ENCODE results near the gene UNKL. TPM values are rescaled to one million over a fixed set of nuclear protein-coding genes. Genes with fewer than 3 reads are reported as not detected.

Gene UNKL
- total RNA-seq, 4 donors from 2014 or later: 31.8 to 38.8 (median 35.8) TPM

GRCh38 chr16:1393613-1394176, 20.8 kb downstream of the UNKL start:
- ATAC-seq: no peak
- Histone ChIP-seq H3K27me3 (no peaks in the 10 kb centered on the region), H3K9me3 (no peaks in the 10 kb centered on the region), H3K4me1 (no peaks in the 10 kb centered on the region), H3K27ac (no peak overlapping the region), H3K4me3 (no peak overlapping the region), H3K36me3 (peaks cover 0 to 42% of the 10 kb centered on the region in 2 donors)
- no peak for TF ChIP-seq POLR2A (IDR thresholded peaks at IDR 0.05)
- no peak for TF ChIP-seq CTCF (IDR thresholded peaks at IDR 0.05 in 4 of 5, conservative IDR thresholded peaks at IDR 0.05 in 1 of 5)
- intact Hi-C loops (cut with DNase I; ENCODE audit: low total_unique reads) (no loop called here), in situ Hi-C loops (cut with MboI; ENCODE audit: low sequenced_read_pairs in 4 of 4) (no loop called here)
- no peak for DNase-seq

GRCh38 chr16:1392826-1393225, 21.7 kb downstream of the UNKL start:
- in situ Hi-C loops (cut with MboI; ENCODE audit: low sequenced_read_pairs in 4 of 4) (no loop called here), intact Hi-C loops (cut with DNase I; ENCODE audit: low total_unique reads) (no loop called here)
- DNase-seq (no peak), ATAC-seq (no peak)
- TF ChIP-seq CTCF (IDR thresholded peaks at IDR 0.05 in 4 of 5, conservative IDR thresholded peaks at IDR 0.05 in 1 of 5) (no peak), POLR2A (IDR thresholded peaks at IDR 0.05) (no peak)
- Histone ChIP-seq H3K27me3 (no peaks in the 10 kb centered on the region), H3K4me1 (no peaks in the 10 kb centered on the region), H3K9me3 (no peaks in the 10 kb centered on the region), H3K4me3 (no peak overlapping the region), H3K27ac (no peak overlapping the region), H3K36me3 (peaks cover 0 to 46% of the 10 kb centered on the region in 2 donors)

GRCh38 chr16:1390239-1390779, 24.2 kb downstream of the UNKL start:
- DNase-seq (no peak), ATAC-seq (no peak)
- no peaks in the 10 kb centered on the region for H3K4me1 ChIP-seq
- peaks cover 0 to 45% of the 10 kb centered on the region in 2 donors for H3K36me3 ChIP-seq
- H3K27me3 ChIP-seq: no peaks in the 10 kb centered on the region
- no peak for TF ChIP-seq CTCF (IDR thresholded peaks at IDR 0.05 in 4 of 5, conservative IDR thresholded peaks at IDR 0.05 in 1 of 5)
- TF ChIP-seq POLR2A (IDR thresholded peaks at IDR 0.05): no peak
- in situ Hi-C loops (cut with MboI; ENCODE audit: low sequenced_read_pairs in 4 of 4): no loop called here
- H3K9me3 ChIP-seq: no peaks in the 10 kb centered on the region
- H3K4me3 ChIP-seq: no peak overlapping the region
- intact Hi-C loops (cut with DNase I; ENCODE audit: low total_unique reads): no loop called here
- H3K27ac ChIP-seq: no peak overlapping the region

GRCh38 chr16:1389762-1390161, 24.7 kb downstream of the UNKL start:
- H3K27me3 ChIP-seq: no peaks in the 10 kb centered on the region
- H3K36me3 ChIP-seq: peaks cover 0 to 47% of the 10 kb centered on the region in 2 donors
- intact Hi-C loops (cut with DNase I; ENCODE audit: low total_unique reads) (loop anchor here (5.0 kb wide), 1 partner anchor 347 kb away; no protein-coding TSS in a partner anchor), in situ Hi-C loops (cut with MboI; ENCODE audit: low sequenced_read_pairs in 4 of 4) (no loop called here)
- DNase-seq (no peak), ATAC-seq (no peak)
- no peaks in the 10 kb centered on the region for H3K4me1 ChIP-seq
- H3K9me3 ChIP-seq: no peaks in the 10 kb centered on the region
- no peak overlapping the region for H3K27ac ChIP-seq
- no peak for TF ChIP-seq CTCF (IDR thresholded peaks at IDR 0.05 in 4 of 5, conservative IDR thresholded peaks at IDR 0.05 in 1 of 5)
- TF ChIP-seq POLR2A (IDR thresholded peaks at IDR 0.05): no peak
- no peak overlapping the region for H3K4me3 ChIP-seq
